KOPT-K1 (cell line): ENCODE measurements around the gene BRCA1.
"Not testable (repeated sequence)": the region's sequence is repeated elsewhere in the genome, so short reads cannot be mapped to it uniquely, and the experiment has no call there.

ENCODE experiments used
- H3K27ac ChIP-seq: fragments of 200-600 bp; sonication (generic); 2 replicates; pipeline ENCODE4 v1.5.1; 2016; ENCODE audit warnings: antibody characterized with exemption, mild to moderate bottlenecking, low read depth, low read length; ENCODE audit not compliant: poor library complexity, severe bottlenecking
- H3K36me3 ChIP-seq: fragments of 200-600 bp; sonication (generic); 2 replicates; pipeline ENCODE4 v1.5.1; 2017; ENCODE audit warnings: antibody characterized with exemption, mild to moderate bottlenecking, low read length, moderate library complexity; ENCODE audit not compliant: insufficient read depth
- H3K9me3 ChIP-seq: fragments of 200-600 bp; sonication (generic); 2 replicates; pipeline ENCODE4 v1.5.1; 2017; ENCODE audit warnings: antibody characterized with exemption, low read length, mild to moderate bottlenecking; ENCODE audit not compliant: insufficient read depth, poor library complexity, severe bottlenecking

BRCA1 gene

GRCh38 chr17:43106552-43106951 lies 18.6 kb downstream of the BRCA1 start:
- Histone ChIP-seq H3K27ac (no peak overlapping the region), H3K9me3 (no peaks in the 10 kb centered on the region), H3K36me3 (peaks cover 92% of the 10 kb centered on the region)

- Histone ChIP-seq H3K27ac (no peak overlapping the region), H3K9me3 (no peaks in the 10 kb centered on the region), H3K36me3 (peaks cover 97% of the 10 kb centered on the region)
Observed at GRCh38 chr17:43105146-43105545, 20.0 kb downstream of the BRCA1 start.

GRCh38 chr17:43104665-43105064 lies 20.5 kb downstream of the BRCA1 start:
- Histone ChIP-seq H3K27ac (no peak overlapping the region), H3K36me3 (peaks cover 97% of the 10 kb centered on the region), H3K9me3 (no peaks in the 10 kb centered on the region)

GRCh38 chr17:43095364-43095763 lies 29.8 kb downstream of the BRCA1 start:
- not testable (repeated sequence) for H3K27ac ChIP-seq, H3K9me3 ChIP-seq
- H3K36me3 ChIP-seq: peaks cover 100% of the 10 kb centered on the region

- Histone ChIP-seq H3K27ac (no peak overlapping the region), H3K36me3 (peaks cover 100% of the 10 kb centered on the region), H3K9me3 (no peaks in the 10 kb centered on the region)
Observed at GRCh38 chr17:43094129-43094835, 30.9 kb downstream of the BRCA1 start.

GRCh38 chr17:43092901-43093300 lies 32.3 kb downstream of the BRCA1 start:
- Histone ChIP-seq H3K36me3 (peaks cover 100% of the 10 kb centered on the region), H3K9me3 (no peaks in the 10 kb centered on the region), H3K27ac (no peak overlapping the region)

- H3K27ac ChIP-seq: no peak overlapping the region
- H3K9me3 ChIP-seq: no peaks in the 10 kb centered on the region
- peaks cover 100% of the 10 kb centered on the region for H3K36me3 ChIP-seq
Observed at GRCh38 chr17:43090022-43090421, 35.1 kb downstream of the BRCA1 start.

- no peak overlapping the region for H3K27ac ChIP-seq
- H3K36me3 ChIP-seq: peaks cover 98% of the 10 kb centered on the region
- no peaks in the 10 kb centered on the region for H3K9me3 ChIP-seq
Observed at GRCh38 chr17:43085474-43085873, 39.7 kb downstream of the BRCA1 start.

GRCh38 chr17:43079641-43080302 lies 45.4 kb downstream of the BRCA1 start:
- Histone ChIP-seq H3K36me3 (peaks cover 94% of the 10 kb centered on the region), H3K27ac (no peak overlapping the region)

GRCh38 chr17:43074869-43075268 lies 50.3 kb downstream of the BRCA1 start:
- H3K9me3 ChIP-seq: no peaks in the 10 kb centered on the region
- peaks cover 90% of the 10 kb centered on the region for H3K36me3 ChIP-seq

More at GRCh38 chr17:43079641-43080302, 45.4 kb downstream of the BRCA1 start:
- no peaks in the 10 kb centered on the region for H3K9me3 ChIP-seq

GRCh38 chr17:43070872-43071271 lies 54.3 kb downstream of the BRCA1 start:
- no peak overlapping the region for H3K27ac ChIP-seq
- peaks cover 94% of the 10 kb centered on the region for H3K36me3 ChIP-seq

More at GRCh38 chr17:43074869-43075268, 50.3 kb downstream of the BRCA1 start:
- H3K27ac ChIP-seq: no peak overlapping the region

GRCh38 chr17:43070257-43070656 lies 54.9 kb downstream of the BRCA1 start:
- Histone ChIP-seq H3K36me3 (peaks cover 94% of the 10 kb centered on the region), H3K9me3 (no peaks in the 10 kb centered on the region), H3K27ac (no peak overlapping the region)

More at GRCh38 chr17:43070872-43071271, 54.3 kb downstream of the BRCA1 start:
- H3K9me3 ChIP-seq: no peaks in the 10 kb centered on the region

GRCh38 chr17:43069368-43069898 lies 55.7 kb downstream of the BRCA1 start:
- Histone ChIP-seq H3K9me3 (no peaks in the 10 kb centered on the region), H3K36me3 (peaks cover 94% of the 10 kb centered on the region), H3K27ac (no peak overlapping the region)

GRCh38 chr17:43068570-43069367 lies 56.4 kb downstream of the BRCA1 start:
- Histone ChIP-seq H3K36me3 (peaks cover 94% of the 10 kb centered on the region), H3K27ac (no peak overlapping the region), H3K9me3 (no peaks in the 10 kb centered on the region)
